Transverse colon (tissue), 4 donors: ENCODE results near the gene JADE2. TPM values are rescaled to one million over a fixed set of nuclear protein-coding genes. Genes with fewer than 3 reads are reported as not detected.

Source experiments
- DNase-seq: peaks from one replicate; pipeline ENCODE4 v3.0.0-alpha.2; 2019
- H3K27ac ChIP-seq, 4 donors: fragments of 200-600 bp; sonication (generic); 2 replicates each; pipeline ENCODE4 v1.5.1; 2016 to 2018; ENCODE audit warnings: inconsistent platforms in 4 of 4
- H3K27me3 ChIP-seq: fragments of 200-600 bp; sonication (generic); 2 replicates; pipeline ENCODE4 v1.5.1; 2017; ENCODE audit warnings: inconsistent platforms
- H3K36me3 ChIP-seq, 4 donors: fragments of 200-600 bp; sonication (generic); 2 replicates each; pipeline ENCODE4 v1.5.1; 2017 to 2019; ENCODE audit warnings: inconsistent platforms in 4 of 4
- H3K4me1 ChIP-seq, 4 donors: fragments of 200-600 bp; sonication (generic); 2 replicates each; pipeline ENCODE4 v1.5.1; 2017 to 2020; ENCODE audit warnings: inconsistent platforms in 4 of 4
- H3K4me3 ChIP-seq, 4 donors: fragments of 200-600 bp; sonication (generic); 1 replicate in 1 of 4; 2 replicates in 3 of 4; pipeline versions ENCODE4 v1.5.1 to v1.6.1; 2017 to 2019; ENCODE audit warnings: inconsistent platforms in 4 of 4
- H3K9me3 ChIP-seq, 2 donors: fragments of 200-600 bp; sonication (generic); 2 replicates each; pipeline ENCODE4 v1.5.1; 2017 to 2019; ENCODE audit warnings: inconsistent platforms in 2 of 2
- CTCF ChIP-seq, 5 experiments: fragments of 200-600 bp in 3 of 5; fragments of 450-650 bp in 2 of 5; sonication (generic) in 3 of 5; IDR thresholded peaks; 1 replicate in 2 of 5; 2 replicates in 3 of 5; pipeline ENCODE4 v1.5.1; 2016 to 2017; ENCODE audit warnings: antibody characterized with exemption in 5 of 5, inconsistent platforms in 3 of 5, mild to moderate bottlenecking in 2 of 5, moderate library complexity in 1 of 5
- EP300 ChIP-seq: sonication (generic); formaldehyde crosslinking; IDR thresholded peaks from one replicate; pipeline ENCODE4 v1.6.1; 2017; ENCODE audit warnings: antibody characterized with exemption, low read depth
- POLR2A ChIP-seq: fragments of 450-650 bp; IDR thresholded peaks from one replicate; pipeline ENCODE4 v1.6.1; 2016; ENCODE audit warnings: antibody characterized with exemption, mild to moderate bottlenecking, moderate library complexity
- POLR2AphosphoS5 ChIP-seq, 3 donors: sonication (generic); formaldehyde crosslinking; IDR thresholded peaks; one replicate each; pipeline ENCODE4 v1.6.1; 2016; ENCODE audit warnings: antibody characterized with exemption in 3 of 3
- whole genome bisulfite sequencing, 2 donors: methylation state at CpG; one replicate each; pipeline ENCODE4 v1.1.5; 2018; ENCODE audit warnings: low coverage in 1 of 2; 5-methylcytosine and 5-hydroxymethylcytosine counted together
- in situ Hi-C, 4 donors: fragments of 200-750 bp; cut with MboI; loops; one replicate each; pipeline versions ENCODE4 v1.15.0 to v1.15.1; 2017; ENCODE audit warnings: low sequenced_read_pairs in 3 of 4, low pct_ligation_motif_present in 1 of 4, low pct_unique_long_range_greater_than_20kb in 1 of 4
- intact Hi-C: fragments of 100-400 bp; cut with DNase I; formaldehyde crosslinking; loops from one replicate; pipeline ENCODE4 v1.15.1; 2023; ENCODE audit warnings: low total_unique reads
- total RNA-seq, 4 donors: library from RNA; depleted of rRNA; stranded (reverse); fragments of >200 nt; gene quantifications; one replicate each; pipeline ENCODE4 v1.1.0, GENCODE V29; 2016

JADE2 gene
- total RNA-seq, 4 donors from 2014 or later = 36.6 to 50.1 (median 41.4) TPM

DNA sequence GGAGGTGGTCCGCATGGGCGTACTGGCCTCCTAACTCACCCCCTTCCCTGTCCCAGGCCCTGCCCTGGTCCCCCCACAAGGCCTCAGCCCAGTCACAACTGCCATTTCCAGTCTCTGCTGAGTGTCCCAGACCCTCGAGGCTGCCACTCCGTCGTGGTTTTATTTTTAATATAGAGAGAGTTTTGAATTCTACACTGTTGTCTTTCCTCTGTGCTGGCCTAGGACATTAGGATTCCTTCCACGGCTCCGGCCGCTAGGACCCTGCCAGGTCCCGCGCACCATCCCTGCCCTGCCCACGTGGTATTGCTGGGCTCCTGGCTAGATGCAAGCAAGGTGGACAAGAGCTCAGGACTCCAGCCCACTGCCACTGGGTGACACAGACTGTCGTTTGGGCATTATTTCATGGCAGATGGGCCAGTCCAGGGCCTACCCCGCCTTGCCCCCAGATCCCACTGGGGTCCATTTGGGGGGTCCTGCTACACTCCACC lies 53.9 kb downstream of the JADE2 start:
- Histone ChIP-seq H3K4me1 (peaks cover 0 to 7% (median 2%) of the 10 kb centered on the region in 4 donors), H3K4me3 (no peak overlapping the region), H3K27ac (no peak overlapping the region), H3K36me3 (peaks cover 0 to 30% (median 13%) of the 10 kb centered on the region in 4 donors), H3K27me3 (no peaks in the 10 kb centered on the region), H3K9me3 (no peaks in the 10 kb centered on the region)
- TF ChIP-seq CTCF (IDR thresholded peaks at IDR 0.05) (no peak), EP300 (no peak), POLR2A (no peak), POLR2AphosphoS5 (IDR thresholded peaks at IDR 0.05) (no peak)
- intact Hi-C loops (loop anchor here (5.0 kb wide), 2 partner anchors 52 to 167 kb away; partner anchors contain the start of genes CDKN2AIPNL and JADE2), in situ Hi-C loops (loop anchor here in 3 of 4 donors (5.0 to 25.0 kb wide), 4 partner anchors 167 to 392 kb away; partner anchors contain the start of genes CDKN2AIPNL (in 2 of the 3) and SKP1 (in 1 of the 3))
- WGBS, 2 donors = 90% methylated on average over 13 of the region's 13 CpGs; no CpG with 5 or more reads in 1 of the 2 donors
- DNase-seq = no peak

GRCh38 chr5:134580001-134580460 lies 54.6 kb downstream of the JADE2 start:
- WGBS, 2 donors = 76% methylated on average over 14 of the region's 14 CpGs; no CpG with 5 or more reads in 1 of the 2 donors
- no peaks in the 10 kb centered on the region for H3K27me3 ChIP-seq
- peaks cover 0 to 7% (median 2%) of the 10 kb centered on the region in 4 donors for H3K4me1 ChIP-seq
- intact Hi-C loops = loop anchor here (5.0 kb wide), 1 partner anchor 398 kb away; no protein-coding TSS in a partner anchor
- no peaks in the 10 kb centered on the region for H3K9me3 ChIP-seq
- TF ChIP-seq POLR2A (no peak), EP300 (no peak), CTCF (IDR thresholded peaks at IDR 0.05) (no peak), POLR2AphosphoS5 (IDR thresholded peaks at IDR 0.05) (no peak)
- in situ Hi-C loops = loop anchor here in 3 of 4 donors (5.0 to 25.0 kb wide), 5 partner anchors 168 to 395 kb away; partner anchors contain the start of genes CDKN2AIPNL (in 1 of the 3) and SKP1 (in 1 of the 3)
- DNase-seq = no peak
- H3K27ac ChIP-seq = no peak overlapping the region
- H3K4me3 ChIP-seq = no peak overlapping the region
- peaks cover 0 to 23% (median 10%) of the 10 kb centered on the region in 4 donors for H3K36me3 ChIP-seq

GRCh38 chr5:134581241-134581981 lies 55.9 kb downstream of the JADE2 start:
- no peak for TF ChIP-seq EP300
- 71 to 85% methylated on average over 2 to 7 of the region's 8 CpGs for WGBS, 2 donors
- Histone ChIP-seq H3K27ac (no peak overlapping the region), H3K36me3 (peaks cover 0 to 17% (median 7%) of the 10 kb centered on the region in 4 donors), H3K9me3 (no peaks in the 10 kb centered on the region), H3K4me1 (peaks cover 0 to 7% (median 2%) of the 10 kb centered on the region in 4 donors), H3K4me3 (no peak overlapping the region), H3K27me3 (no peaks in the 10 kb centered on the region)
- in situ Hi-C loops (loop anchor here in 3 of 4 donors (5.0 to 25.0 kb wide), 5 partner anchors 169 to 397 kb away; partner anchors contain the start of genes CDKN2AIPNL (in 1 of the 3) and SKP1 (in 1 of the 3)), intact Hi-C loops (loop anchor here (5.0 kb wide), 1 partner anchor 399 kb away; no protein-coding TSS in a partner anchor)
- DNase-seq = peak; percentile 7

- no peak for TF ChIP-seq POLR2A
- Histone ChIP-seq H3K4me1 (peaks cover 0 to 14% (median 5%) of the 10 kb centered on the region in 4 donors), H3K9me3 (no peaks in the 10 kb centered on the region), H3K4me3 (no peak overlapping the region), H3K27me3 (no peaks in the 10 kb centered on the region), H3K27ac (no peak overlapping the region), H3K36me3 (peaks cover 0 to 17% (median 7%) of the 10 kb centered on the region in 4 donors)
- in situ Hi-C loops = loop anchor here in 3 of 4 donors (5.0 to 25.0 kb wide), 5 partner anchors 170 to 397 kb away; partner anchors contain the start of genes CDKN2AIPNL (in 1 of the 3) and SKP1 (in 1 of the 3)
- WGBS, 2 donors = 85 to 93% methylated on average over 2 to 5 of the region's 5 CpGs
- intact Hi-C loops = loop anchor here (5.0 kb wide), 1 partner anchor 400 kb away; no protein-coding TSS in a partner anchor
- DNase-seq = no peak
These were observed 56.8 kb downstream of the JADE2 start for GRCh38 chr5:134582281-134582680.
